WTC11 (cell line): ENCODE data around the gene NKAIN4. TPM values are rescaled to one million over a fixed set of nuclear protein-coding genes. Genes with fewer than 3 reads are reported as not detected.

Experiments
- ATAC-seq: fragments of 200-7000 bp; cut with Tn5 transposase; 2 replicates; pipeline ENCODE4 v1.10.0; 2021; ENCODE audit warnings: mild to moderate bottlenecking, moderate library complexity
- CTCF ChIA-PET: fragments of 300-600 bp; sonication (Branson Sonifier 250); formaldehyde crosslinking; loops from one replicate; lab custom pipeline; 2021; ENCODE audit warnings: antibody characterized with exemption; lab: Charles Lee
- POLR2A ChIA-PET: fragments of 350-600 bp; sonication (Branson Sonifier 250); formaldehyde crosslinking; loops from one replicate; lab custom pipeline; 2021; ENCODE audit warnings: antibody characterized with exemption; lab: Charles Lee
- DNase-seq: peaks from one replicate; pipeline ENCODE4 v3.0.0; 2021; ENCODE audit warnings: low spot score
- H3K27ac Mint-ChIP-seq: 2 replicates; pipeline ENCODE4 v1.8.0; 2021; ENCODE audit warnings: mixed read lengths
- H3K27me3 Mint-ChIP-seq: 2 replicates; pipeline ENCODE4 v1.8.0; 2021; ENCODE audit warnings: low read depth, mild to moderate bottlenecking, moderate library complexity, mixed read lengths
- H3K36me3 Mint-ChIP-seq: 2 replicates; pipeline ENCODE4 v1.8.0; 2021; ENCODE audit warnings: mixed read lengths
- H3K4me1 Mint-ChIP-seq: 2 replicates; pipeline ENCODE4 v1.8.0; 2022; ENCODE audit warnings: mixed read lengths
- H3K4me3 Mint-ChIP-seq: 2 replicates; pipeline ENCODE4 v1.8.0; 2021; ENCODE audit warnings: mild to moderate bottlenecking, moderate library complexity, mixed read lengths
- H3K9me3 Mint-ChIP-seq: 2 replicates; pipeline ENCODE4 v1.8.0; 2021; ENCODE audit warnings: mixed read lengths
- CBFB ChIP-seq: sonication (generic); formaldehyde crosslinking; IDR thresholded peaks from 2 replicates; pipeline ENCODE4 v1.8.1; 2022; ENCODE audit warnings: mild to moderate bottlenecking, low read depth, missing genetic modification reagents
- CREB1 ChIP-seq: sonication (generic); formaldehyde crosslinking; IDR thresholded peaks from 2 replicates; pipeline ENCODE4 v1.8.0; 2023; ENCODE audit warnings: mild to moderate bottlenecking, missing genetic modification reagents
- FOXJ3 ChIP-seq: sonication (generic); formaldehyde crosslinking; IDR thresholded peaks from 2 replicates; pipeline ENCODE4 v1.9.0; 2021; ENCODE audit warnings: missing genetic modification reagents, mild to moderate bottlenecking, borderline replicate concordance
- FOXP4 ChIP-seq: sonication (generic); formaldehyde crosslinking; IDR thresholded peaks from 2 replicates; pipeline ENCODE4 v1.8.0; 2022; ENCODE audit warnings: mild to moderate bottlenecking, missing genetic modification reagents
- GRHL2 ChIP-seq: fragments of 250-450 bp; sonication (Bioruptor Pico); IDR thresholded peaks from 2 replicates; pipeline ENCODE4 v1.8.0; 2022; ENCODE audit warnings: mild to moderate bottlenecking, moderate library complexity; ENCODE audit not compliant: insufficient replicate concordance, severe bottlenecking
- HMGA2 ChIP-seq: fragments of 250-450 bp; sonication (Bioruptor Pico); IDR thresholded peaks from 2 replicates; pipeline ENCODE4 v1.4.0; 2021; ENCODE audit warnings: mild to moderate bottlenecking, moderate library complexity
- HMGXB4 ChIP-seq: sonication (generic); formaldehyde crosslinking; IDR thresholded peaks from 2 replicates; pipeline ENCODE4 v1.8.1; 2023; ENCODE audit warnings: mild to moderate bottlenecking, moderate library complexity, missing genetic modification reagents
- JAZF1 ChIP-seq: fragments of 250-450 bp; sonication (Bioruptor Pico); IDR thresholded peaks from 2 replicates; pipeline ENCODE4 v1.9.0; 2021; ENCODE audit warnings: moderate library complexity, mild to moderate bottlenecking, inconsistent platforms
- MLX ChIP-seq: sonication (generic); formaldehyde crosslinking; IDR thresholded peaks from 2 replicates; pipeline ENCODE4 v1.8.1; 2023; ENCODE audit warnings: mild to moderate bottlenecking, missing genetic modification reagents, moderate library complexity
- MYBL2 ChIP-seq: sonication (generic); formaldehyde crosslinking; IDR thresholded peaks from 2 replicates; pipeline ENCODE4 v1.8.1; 2023; ENCODE audit warnings: mild to moderate bottlenecking, moderate library complexity, missing genetic modification reagents
- NFE2L1 ChIP-seq: sonication (generic); formaldehyde crosslinking; IDR thresholded peaks from 2 replicates; pipeline ENCODE4 v1.8.1; 2023; ENCODE audit warnings: missing genetic modification reagents
- NR2C2 ChIP-seq: sonication (generic); formaldehyde crosslinking; IDR thresholded peaks from 2 replicates; pipeline ENCODE4 v1.8.0; 2022; ENCODE audit warnings: mild to moderate bottlenecking, missing genetic modification reagents
- OVOL2 ChIP-seq: fragments of 250-450 bp; sonication (Bioruptor Pico); IDR thresholded peaks from 2 replicates; pipeline ENCODE4 v1.9.0; 2021; ENCODE audit warnings: mild to moderate bottlenecking, borderline replicate concordance
- RELA ChIP-seq: sonication (generic); formaldehyde crosslinking; IDR thresholded peaks from 2 replicates; pipeline ENCODE4 v1.8.1; 2022; ENCODE audit warnings: missing genetic modification reagents, mild to moderate bottlenecking, borderline replicate concordance
- TCF7 ChIP-seq: sonication (generic); formaldehyde crosslinking; IDR thresholded peaks from 2 replicates; pipeline ENCODE4 v1.8.0; 2022; ENCODE audit warnings: mild to moderate bottlenecking, low read depth, missing genetic modification reagents, moderate library complexity
- TEAD1 ChIP-seq: sonication (generic); formaldehyde crosslinking; IDR thresholded peaks from 2 replicates; pipeline ENCODE4 v1.8.0; 2022; ENCODE audit warnings: mild to moderate bottlenecking, missing genetic modification reagents
- USF1 ChIP-seq: sonication (generic); formaldehyde crosslinking; IDR thresholded peaks from 2 replicates; pipeline ENCODE4 v1.8.0; 2022; ENCODE audit warnings: mild to moderate bottlenecking, missing genetic modification reagents
- ZBTB43 ChIP-seq: sonication (generic); formaldehyde crosslinking; IDR thresholded peaks from 2 replicates; pipeline ENCODE4 v1.8.1; 2023; ENCODE audit warnings: mild to moderate bottlenecking, missing genetic modification reagents
- ZNF121 ChIP-seq: sonication (generic); formaldehyde crosslinking; IDR thresholded peaks from 2 replicates; pipeline ENCODE4 v1.8.0; 2023; ENCODE audit warnings: missing genetic modification reagents
- total RNA-seq: library from RNA; stranded (reverse); gene quantifications from 3 replicates; pipeline ENCODE4 v1.2.3, GENCODE V29; 2021
- TF ChIP-seq, protein P1 (sequence below): sonication (generic); formaldehyde crosslinking; IDR thresholded peaks from 2 replicates; pipeline ENCODE4 v1.8.1; 2023; ENCODE audit warnings: mild to moderate bottlenecking, missing genetic modification reagents, moderate library complexity
- TF ChIP-seq, protein P2 (sequence below): fragments of 250-450 bp; sonication (Bioruptor Pico); IDR thresholded peaks from 2 replicates; pipeline ENCODE4 v1.9.0; 2021; ENCODE audit warnings: mild to moderate bottlenecking, borderline replicate concordance
- TF ChIP-seq, protein P3 (sequence below): fragments of 250-450 bp; sonication (Bioruptor Pico); IDR thresholded peaks from 2 replicates; pipeline ENCODE4 v1.9.0; 2021; ENCODE audit warnings: mild to moderate bottlenecking

NKAIN4 gene
- total RNA-seq, 1 experiment from 2014 or later: 7.2 TPM

GRCh38 chr20:63258781-63259180 lies 4.5 kb upstream of the NKAIN4 start:
- no peaks in the 10 kb centered on the region for H3K36me3 Mint-ChIP-seq
- TF ChIP-seq CREB1: no peak
- no peak for TF ChIP-seq NFE2L1
- TF ChIP-seq OVOL2 (CRISPR knock-in tag): no peak
- no peak for TF ChIP-seq RELA (CRISPR knock-in tag)
- no peak for TF ChIP-seq FOXJ3 (CRISPR knock-in tag)
- no peak for TF ChIP-seq FOXP4 (CRISPR knock-in tag)
- no peak for TF ChIP-seq TCF7 (CRISPR knock-in tag)
- TF ChIP-seq ZBTB43 (CRISPR knock-in tag): no peak
- TF ChIP-seq, protein P1, sequence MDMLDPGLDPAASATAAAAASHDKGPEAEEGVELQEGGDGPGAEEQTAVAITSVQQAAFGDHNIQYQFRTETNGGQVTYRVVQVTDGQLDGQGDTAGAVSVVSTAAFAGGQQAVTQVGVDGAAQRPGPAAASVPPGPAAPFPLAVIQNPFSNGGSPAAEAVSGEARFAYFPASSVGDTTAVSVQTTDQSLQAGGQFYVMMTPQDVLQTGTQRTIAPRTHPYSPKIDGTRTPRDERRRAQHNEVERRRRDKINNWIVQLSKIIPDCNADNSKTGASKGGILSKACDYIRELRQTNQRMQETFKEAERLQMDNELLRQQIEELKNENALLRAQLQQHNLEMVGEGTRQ (CRISPR knock-in tag): no peak
- TF ChIP-seq JAZF1: no peak
- TF ChIP-seq, protein P2, sequence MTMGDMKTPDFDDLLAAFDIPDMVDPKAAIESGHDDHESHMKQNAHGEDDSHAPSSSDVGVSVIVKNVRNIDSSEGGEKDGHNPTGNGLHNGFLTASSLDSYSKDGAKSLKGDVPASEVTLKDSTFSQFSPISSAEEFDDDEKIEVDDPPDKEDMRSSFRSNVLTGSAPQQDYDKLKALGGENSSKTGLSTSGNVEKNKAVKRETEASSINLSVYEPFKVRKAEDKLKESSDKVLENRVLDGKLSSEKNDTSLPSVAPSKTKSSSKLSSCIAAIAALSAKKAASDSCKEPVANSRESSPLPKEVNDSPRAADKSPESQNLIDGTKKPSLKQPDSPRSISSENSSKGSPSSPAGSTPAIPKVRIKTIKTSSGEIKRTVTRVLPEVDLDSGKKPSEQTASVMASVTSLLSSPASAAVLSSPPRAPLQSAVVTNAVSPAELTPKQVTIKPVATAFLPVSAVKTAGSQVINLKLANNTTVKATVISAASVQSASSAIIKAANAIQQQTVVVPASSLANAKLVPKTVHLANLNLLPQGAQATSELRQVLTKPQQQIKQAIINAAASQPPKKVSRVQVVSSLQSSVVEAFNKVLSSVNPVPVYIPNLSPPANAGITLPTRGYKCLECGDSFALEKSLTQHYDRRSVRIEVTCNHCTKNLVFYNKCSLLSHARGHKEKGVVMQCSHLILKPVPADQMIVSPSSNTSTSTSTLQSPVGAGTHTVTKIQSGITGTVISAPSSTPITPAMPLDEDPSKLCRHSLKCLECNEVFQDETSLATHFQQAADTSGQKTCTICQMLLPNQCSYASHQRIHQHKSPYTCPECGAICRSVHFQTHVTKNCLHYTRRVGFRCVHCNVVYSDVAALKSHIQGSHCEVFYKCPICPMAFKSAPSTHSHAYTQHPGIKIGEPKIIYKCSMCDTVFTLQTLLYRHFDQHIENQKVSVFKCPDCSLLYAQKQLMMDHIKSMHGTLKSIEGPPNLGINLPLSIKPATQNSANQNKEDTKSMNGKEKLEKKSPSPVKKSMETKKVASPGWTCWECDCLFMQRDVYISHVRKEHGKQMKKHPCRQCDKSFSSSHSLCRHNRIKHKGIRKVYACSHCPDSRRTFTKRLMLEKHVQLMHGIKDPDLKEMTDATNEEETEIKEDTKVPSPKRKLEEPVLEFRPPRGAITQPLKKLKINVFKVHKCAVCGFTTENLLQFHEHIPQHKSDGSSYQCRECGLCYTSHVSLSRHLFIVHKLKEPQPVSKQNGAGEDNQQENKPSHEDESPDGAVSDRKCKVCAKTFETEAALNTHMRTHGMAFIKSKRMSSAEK (CRISPR knock-in tag): no peak
- TF ChIP-seq HMGXB4: no peak
- ATAC-seq (no peak), DNase-seq (no peak)
- no peaks in the 10 kb centered on the region for H3K9me3 Mint-ChIP-seq
- ChIA-PET CTCF (interaction anchor here (1.3 to 2.6 kb wide), 4 partner anchors 22 to 123 kb away, joined by 3 to 14 read pairs (median 5); no protein-coding TSS in a partner anchor), POLR2A (no interaction called here)
- H3K27me3 Mint-ChIP-seq: peaks cover 26% of the 10 kb centered on the region
- no peak overlapping the region for H3K27ac Mint-ChIP-seq
- peaks cover 23% of the 10 kb centered on the region for H3K4me1 Mint-ChIP-seq
- H3K4me3 Mint-ChIP-seq: no peak overlapping the region

DNA sequence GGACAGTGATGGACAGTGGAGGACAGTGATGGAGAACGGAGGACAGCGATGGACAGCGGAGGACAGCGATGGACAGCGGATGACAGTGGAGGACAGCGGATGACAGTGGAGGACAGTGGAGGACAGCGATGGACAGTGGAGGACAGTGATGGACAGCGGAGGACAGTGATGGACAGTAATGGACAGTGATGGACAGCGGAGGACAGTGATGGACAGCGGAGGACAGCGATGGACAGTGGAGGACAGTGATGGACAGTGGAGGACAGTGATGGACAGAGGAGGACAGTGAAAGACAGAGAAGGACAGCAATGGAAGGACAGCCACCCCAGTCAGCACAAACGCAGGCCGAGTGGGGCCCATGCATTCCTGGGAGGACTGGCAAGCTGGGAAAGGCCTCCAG lies 3.4 kb upstream of the NKAIN4 start:
- Mint-ChIP-seq H3K27me3 (peaks cover 35% of the 10 kb centered on the region), H3K4me1 (peaks cover 29% of the 10 kb centered on the region), H3K9me3 (no peaks in the 10 kb centered on the region), H3K27ac (no peak overlapping the region), H3K36me3 (no peaks in the 10 kb centered on the region), H3K4me3 (no peak overlapping the region)
- ChIA-PET POLR2A (no interaction called here), CTCF (interaction anchor here (2.6 kb wide), 1 partner anchor 34 kb away, joined by 14 read pairs; no protein-coding TSS in a partner anchor)
- ATAC-seq: no peak
- DNase-seq: no peak
- TF ChIP-seq NR2C2 (CRISPR knock-in tag): no peak
- no peak for TF ChIP-seq CBFB (CRISPR knock-in tag)
- TF ChIP-seq MYBL2 (CRISPR knock-in tag): no peak
- TF ChIP-seq, protein P3, sequence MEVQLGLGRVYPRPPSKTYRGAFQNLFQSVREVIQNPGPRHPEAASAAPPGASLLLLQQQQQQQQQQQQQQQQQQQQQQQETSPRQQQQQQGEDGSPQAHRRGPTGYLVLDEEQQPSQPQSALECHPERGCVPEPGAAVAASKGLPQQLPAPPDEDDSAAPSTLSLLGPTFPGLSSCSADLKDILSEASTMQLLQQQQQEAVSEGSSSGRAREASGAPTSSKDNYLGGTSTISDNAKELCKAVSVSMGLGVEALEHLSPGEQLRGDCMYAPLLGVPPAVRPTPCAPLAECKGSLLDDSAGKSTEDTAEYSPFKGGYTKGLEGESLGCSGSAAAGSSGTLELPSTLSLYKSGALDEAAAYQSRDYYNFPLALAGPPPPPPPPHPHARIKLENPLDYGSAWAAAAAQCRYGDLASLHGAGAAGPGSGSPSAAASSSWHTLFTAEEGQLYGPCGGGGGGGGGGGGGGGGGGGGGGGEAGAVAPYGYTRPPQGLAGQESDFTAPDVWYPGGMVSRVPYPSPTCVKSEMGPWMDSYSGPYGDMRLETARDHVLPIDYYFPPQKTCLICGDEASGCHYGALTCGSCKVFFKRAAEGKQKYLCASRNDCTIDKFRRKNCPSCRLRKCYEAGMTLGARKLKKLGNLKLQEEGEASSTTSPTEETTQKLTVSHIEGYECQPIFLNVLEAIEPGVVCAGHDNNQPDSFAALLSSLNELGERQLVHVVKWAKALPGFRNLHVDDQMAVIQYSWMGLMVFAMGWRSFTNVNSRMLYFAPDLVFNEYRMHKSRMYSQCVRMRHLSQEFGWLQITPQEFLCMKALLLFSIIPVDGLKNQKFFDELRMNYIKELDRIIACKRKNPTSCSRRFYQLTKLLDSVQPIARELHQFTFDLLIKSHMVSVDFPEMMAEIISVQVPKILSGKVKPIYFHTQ (CRISPR knock-in tag): no peak
- TF ChIP-seq JAZF1: no peak
- TF ChIP-seq USF1 (CRISPR knock-in tag): no peak
- no peak for TF ChIP-seq MLX (CRISPR knock-in tag)
- no peak for TF ChIP-seq TEAD1
- no peak for TF ChIP-seq ZNF121 (CRISPR knock-in tag)
- TF ChIP-seq GRHL2 (CRISPR knock-in tag): no peak
- TF ChIP-seq HMGA2 (CRISPR knock-in tag): no peak
